Limb (tissue), 2 donors: Measurements from ENCODE around the gene PHACTR1.

Source experiments
- DNase-seq, 2 donors: peaks; one replicate each; pipeline ENCODE4 v3.0.0-alpha.2; 2016; ENCODE audit errors: extremely low spot score in 2 of 2

The PHACTR1 gene

DNA sequence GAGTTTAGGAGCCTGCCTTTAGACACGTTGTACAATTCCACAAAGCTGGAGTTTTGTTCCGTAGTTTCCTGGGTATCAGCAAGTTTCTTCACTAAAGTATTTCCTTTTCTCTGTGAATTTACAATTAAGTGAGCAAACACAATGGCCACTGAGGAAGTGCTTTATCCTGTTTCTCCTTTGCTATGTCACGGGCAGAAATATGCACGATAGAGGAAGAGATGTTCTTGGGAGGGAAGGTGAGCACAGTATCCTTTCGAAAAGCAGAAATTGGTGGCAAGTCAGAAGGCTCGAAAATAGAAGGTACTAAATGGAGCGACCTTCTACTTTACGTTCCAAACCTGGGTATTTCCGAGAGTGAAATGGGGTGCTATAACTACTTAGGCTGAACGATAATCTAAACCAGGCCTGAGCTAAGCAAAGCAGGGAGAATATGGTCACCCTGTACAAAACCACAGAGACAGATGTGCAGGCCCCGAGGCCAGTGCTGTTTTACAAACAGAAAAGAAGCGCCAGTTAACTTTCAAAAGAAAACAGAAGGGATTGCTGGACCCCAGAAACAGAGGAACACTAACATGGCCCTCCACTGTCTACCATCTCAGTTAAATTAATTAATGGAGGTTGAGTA, 352.1 kb downstream of the PHACTR1 start:
- DNase-seq, result no peak

DNA sequence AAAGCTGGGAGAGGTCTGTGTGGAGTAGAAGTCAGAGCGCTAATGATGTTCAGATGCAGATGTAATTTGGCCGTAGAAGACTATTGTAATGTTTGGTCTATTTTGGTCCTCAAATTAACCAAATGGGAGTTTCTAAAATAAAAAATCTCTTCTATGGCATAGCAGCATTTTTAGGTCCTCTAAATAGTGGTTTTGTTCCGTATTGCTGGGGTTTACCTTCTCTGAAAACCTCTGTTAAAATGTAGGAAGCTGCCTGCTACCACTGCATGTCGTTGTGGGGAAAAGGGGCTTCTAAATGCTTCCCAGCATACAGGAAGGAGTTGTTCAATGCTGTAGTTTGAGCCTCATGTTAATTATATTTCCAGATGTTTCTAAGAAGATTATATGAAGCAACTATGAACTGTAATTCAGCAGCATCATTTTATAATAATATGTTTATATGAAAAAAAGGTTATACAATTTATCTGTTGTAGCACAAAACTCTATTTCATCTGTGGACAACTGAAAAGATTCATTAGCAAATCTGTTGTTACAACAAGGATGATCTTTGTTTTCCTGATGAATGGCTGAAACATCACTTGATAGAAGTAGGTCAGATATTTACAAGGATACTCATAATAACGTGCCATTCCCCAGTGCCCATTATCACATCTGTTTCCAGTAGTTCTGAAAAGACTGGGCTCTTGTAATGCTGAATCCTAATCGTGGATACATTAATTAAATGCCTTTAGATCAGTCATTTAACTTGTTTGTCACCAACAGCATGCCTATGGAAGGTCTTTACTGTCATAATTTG, 355.2 kb downstream of the PHACTR1 start:
- peak in 1 of 2 donors; percentile 48 for DNase-seq

- DNase-seq, result no peak
Measured at GRCh38 chr6:13072686-13073347, 356.2 kb downstream of the PHACTR1 start.

DNA sequence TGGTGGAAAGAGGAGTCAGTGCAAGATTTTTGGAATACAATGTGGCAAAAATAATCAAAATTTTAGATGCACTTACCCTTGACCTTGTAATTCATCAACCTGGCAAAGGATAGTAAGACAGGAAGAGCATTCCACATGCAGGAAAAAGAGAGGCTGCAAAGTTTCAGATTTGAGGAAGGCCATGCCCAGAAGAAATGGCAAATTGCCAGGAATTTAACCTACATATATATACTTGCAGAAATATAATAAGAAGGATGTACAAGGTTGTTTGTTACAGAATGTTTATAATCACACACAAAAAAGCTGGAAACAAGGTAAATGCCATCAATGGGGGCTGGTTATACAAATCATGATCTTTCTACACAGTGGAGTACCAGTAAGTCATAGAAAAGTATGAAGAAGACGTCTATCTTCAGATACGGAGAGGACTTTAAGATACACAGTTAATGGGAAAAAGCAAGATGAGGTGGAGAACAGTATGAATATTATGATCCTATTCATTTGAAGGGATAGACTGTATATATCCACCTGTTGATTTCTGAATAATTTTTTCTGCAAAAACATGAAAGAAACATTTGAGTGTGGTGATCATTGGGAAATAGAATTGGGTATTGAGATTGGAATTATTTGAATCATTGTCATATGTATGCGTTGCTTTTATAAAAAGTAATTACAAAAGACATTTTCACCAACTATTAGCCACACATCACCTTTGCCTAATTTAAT, 358.0 kb downstream of the PHACTR1 start:
- DNase-seq, result no peak

DNA sequence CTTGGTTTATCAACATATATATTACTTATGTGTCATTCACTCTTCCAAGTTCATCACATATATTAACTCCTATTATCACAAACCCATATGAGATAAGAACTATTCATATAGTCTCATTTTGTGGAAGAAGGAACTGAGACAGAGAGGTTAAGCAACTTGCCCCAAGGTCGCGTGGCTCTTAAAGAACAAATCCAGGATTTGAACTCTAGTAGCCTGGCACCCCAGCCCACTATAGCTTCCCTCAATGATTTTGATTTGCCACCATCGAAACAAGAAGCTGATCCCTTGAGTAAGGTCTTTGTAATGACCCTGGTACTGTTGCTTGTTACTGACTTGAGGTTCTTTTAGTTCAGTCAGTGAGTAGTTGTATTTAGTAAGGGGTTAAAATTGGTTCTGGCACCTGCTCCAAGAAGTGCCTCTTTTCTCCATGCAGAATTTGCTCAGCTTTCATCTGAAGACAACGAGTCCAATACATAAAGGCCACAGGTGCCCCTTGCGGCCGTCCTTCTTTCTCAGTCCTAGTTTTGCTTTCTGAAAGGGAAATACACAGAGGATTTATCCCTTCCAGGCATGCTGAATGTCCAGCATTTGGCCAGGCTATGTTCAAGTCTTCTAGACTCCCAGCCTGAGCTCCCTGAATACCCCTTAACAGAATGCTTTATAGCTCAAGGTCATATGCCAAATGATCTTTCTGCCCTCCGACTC, 358.7 kb downstream of the PHACTR1 start:
- DNase-seq, result no peak

DNA sequence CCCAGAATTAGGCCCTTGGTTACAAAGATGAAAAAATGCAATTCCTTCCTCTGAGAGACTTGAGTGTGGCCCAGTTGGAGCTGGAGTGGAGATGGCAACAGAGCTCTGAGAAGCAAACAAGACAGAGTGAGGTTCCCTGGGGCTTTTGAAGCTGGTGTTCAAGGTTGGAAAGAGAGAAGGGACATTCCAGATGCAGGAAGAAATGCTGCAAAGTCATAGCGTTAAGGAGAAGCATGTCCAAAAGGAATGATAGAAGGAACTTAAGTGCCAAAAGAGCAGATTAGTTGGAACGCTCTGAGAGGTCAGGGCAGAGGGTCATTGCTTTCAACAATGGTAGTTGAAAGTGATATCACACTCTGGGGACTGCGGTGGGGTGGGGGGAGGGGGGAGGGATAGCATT, 360.0 kb downstream of the PHACTR1 start:
- DNase-seq, result no peak

DNA sequence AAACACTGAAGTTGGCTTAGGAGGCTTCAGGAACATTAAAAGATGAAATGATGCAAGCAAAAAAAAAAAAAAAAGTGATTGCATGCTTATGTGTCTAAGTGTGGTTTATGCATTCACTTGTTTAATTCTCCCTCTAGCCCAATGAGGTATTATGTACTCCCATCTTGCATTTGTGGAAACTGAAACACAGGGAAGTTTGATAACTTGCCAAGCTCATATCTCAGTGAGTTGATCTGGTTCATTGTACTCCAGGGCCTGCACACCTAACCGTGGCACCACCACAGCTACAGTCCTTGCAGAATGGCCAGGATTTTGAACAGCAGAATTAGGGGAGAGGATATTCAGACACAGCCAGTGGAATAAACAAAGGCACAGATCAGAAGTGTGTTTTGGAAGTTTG, 360.6 kb downstream of the PHACTR1 start:
- no peak for DNase-seq

- no peak for DNase-seq
Measured at GRCh38 chr6:13079096-13079723, 362.6 kb downstream of the PHACTR1 start.

DNA sequence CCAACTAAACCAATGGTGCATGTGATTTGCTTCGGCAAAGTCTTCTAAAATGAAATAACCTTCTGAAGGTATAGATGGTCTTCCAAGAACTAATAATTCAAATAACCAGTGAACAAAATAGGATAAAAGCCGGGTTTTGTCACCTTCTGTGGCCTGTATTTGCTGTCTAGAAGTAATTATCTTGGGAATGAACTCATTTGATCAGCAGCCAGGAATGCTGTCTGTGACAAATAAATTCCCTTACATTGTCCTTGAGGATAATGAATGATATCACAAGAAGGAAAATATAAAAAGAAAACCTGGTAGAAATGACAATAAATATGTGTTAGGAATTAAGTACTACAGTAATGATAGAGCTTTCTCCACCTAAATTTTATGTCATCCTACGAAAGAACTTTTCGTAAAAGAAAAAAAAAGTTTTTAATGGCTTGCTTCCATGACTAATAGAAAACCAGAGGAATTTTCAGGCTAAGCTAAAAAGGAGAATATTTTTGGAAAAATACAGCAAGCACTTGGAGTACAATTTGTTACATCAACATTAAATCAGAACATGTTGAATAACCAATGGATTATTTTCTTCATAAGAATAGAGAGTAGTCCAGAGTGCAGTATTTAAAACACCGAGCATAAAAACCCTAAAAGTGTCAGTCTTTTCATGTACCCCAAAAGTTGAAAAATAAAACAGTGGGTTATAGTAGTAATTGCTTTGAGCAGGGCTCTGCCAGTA, 364.1 kb downstream of the PHACTR1 start:
- DNase-seq, result no peak

- no peak for DNase-seq
Measured at GRCh38 chr6:13081189-13081563, 364.6 kb downstream of the PHACTR1 start.

DNA sequence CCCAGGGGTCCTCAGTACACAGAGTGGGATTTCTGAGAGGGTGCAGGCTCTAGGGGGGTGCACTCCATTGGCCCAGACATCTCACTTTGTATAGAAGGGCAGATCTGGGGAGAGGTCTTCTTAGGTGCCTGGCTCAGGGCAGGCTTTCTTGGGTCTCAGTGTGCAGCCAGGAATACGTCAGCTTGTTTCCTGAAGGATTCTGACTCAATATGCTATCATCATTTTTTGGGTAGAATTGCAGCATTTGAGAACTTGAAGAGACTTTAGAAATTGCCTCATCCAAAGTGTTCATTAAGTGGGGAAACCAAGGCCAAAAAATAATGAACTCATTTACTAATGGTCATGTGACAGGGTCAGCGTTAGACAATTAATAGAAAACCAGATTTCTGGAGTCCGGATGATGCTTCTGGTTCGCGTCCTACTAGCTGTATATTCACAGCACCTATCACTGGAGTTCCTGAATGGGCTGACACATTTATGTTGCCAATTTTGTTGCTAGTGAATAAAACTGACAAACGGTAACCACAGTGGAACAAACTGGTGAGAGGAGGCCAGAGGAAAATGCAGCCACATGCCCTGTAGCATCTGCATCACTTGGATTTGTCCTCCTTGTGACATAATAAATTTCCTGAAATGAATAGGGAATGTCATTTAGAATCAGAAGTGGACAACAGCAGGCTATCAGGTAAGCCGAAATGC, 372.9 kb downstream of the PHACTR1 start:
- DNase-seq, result no peak

DNA sequence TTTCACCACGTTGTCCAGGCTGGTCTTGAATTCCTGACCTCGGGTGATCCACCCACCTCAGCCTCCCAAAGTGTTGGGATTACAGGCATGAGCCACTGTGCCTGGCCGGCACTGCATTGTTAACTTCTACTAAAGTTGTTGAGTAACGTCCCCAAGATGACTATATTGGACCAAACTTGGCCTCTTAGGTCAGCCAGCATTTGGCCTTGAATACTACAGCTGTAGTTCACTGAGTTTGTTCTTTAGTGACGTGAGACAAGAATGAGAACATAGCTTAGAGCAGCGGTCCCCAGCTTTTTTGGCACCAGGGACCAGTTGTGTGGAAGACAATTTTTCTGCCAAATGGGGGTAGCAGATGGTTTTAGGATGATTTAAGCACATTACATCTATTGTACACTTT, 374.6 kb downstream of the PHACTR1 start:
- DNase-seq, result no peak

- no peak for DNase-seq
Measured at GRCh38 chr6:13094781-13095425, 378.3 kb downstream of the PHACTR1 start.

GRCh38 chr6:13096084-13096483, 379.5 kb downstream of the PHACTR1 start:
- no peak for DNase-seq

- no peak for DNase-seq
Measured at GRCh38 chr6:13097454-13097853, 380.9 kb downstream of the PHACTR1 start.

- DNase-seq, result no peak
Measured at GRCh38 chr6:13098006-13098405, 381.4 kb downstream of the PHACTR1 start.

GRCh38 chr6:13098793-13099570, 382.4 kb downstream of the PHACTR1 start:
- DNase-seq, result no peak

DNA sequence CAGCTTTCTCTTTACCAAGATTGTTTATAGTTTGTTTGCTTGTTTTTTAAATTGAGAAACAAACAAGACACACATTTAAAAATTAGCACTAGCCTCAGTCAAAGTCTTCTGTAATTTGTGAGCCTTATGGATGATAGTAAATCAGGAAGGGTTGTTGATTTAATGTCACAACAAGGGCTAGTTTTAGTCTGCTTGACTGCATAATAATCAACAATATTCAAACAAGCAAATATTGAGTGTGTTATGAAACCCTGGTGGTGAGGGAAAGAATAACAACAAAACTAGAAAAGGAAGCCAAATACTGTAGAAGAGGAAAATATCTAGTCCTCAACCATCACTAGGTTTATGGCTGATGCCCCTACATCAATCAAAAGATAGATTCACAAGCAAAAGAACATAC, 383.2 kb downstream of the PHACTR1 start:
- DNase-seq, result no peak
